ENCODE results near the gene RNF220. TPM values are rescaled to one million over a fixed set of nuclear protein-coding genes. Genes with fewer than 3 reads are reported as not detected.

RNF220 gene
- total RNA-seq, 1 donor from 2014 or later = 62.6 TPM

DNA sequence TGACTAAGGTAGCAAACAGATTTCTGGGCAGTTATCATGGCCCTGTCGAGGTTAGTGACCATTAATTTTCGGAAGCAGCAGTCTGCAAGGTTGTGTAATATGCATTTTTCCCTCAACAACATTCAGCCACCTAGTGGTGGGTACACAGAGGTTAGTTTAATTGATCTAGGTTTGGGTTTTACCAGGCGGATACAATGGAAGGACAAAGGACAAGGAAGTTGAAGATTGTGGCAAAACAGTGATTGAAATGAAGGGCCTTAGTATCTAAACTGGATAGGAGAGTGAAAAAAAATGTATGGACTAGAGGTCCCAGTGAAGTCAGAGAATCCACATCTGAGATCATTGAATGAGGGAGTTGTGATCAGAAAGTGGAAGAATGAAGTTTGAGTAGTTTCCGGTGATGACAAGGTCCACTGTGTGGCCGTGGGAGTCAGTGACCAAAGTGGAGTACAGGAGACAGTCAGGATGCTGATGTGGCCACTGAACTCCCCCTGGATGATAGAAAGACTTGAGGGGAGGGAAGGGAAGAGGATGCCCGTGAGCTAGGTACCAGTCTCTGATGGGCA, 272.2 kb downstream of the RNF220 start:
- Histone ChIP-seq H3K4me1 (peaks cover 54% of the 10 kb centered on the region), H3K27me3 (ENCODE audit: low read depth) (no peaks in the 10 kb centered on the region), H3K9me3 (replicated peaks) (no peaks in the 10 kb centered on the region), H3K36me3 (no peaks in the 10 kb centered on the region), H3K4me3 (no peak overlapping the region), H3K27ac (replicated peaks) (peak overlapping the region; percentile 54)
- no peak for DNase-seq
- intact Hi-C loops (cut with micrococcal nuclease) = no loop called here
- TF ChIP-seq CTCF (IDR thresholded peaks at IDR 0.05; ENCODE audit: borderline replicate concordance) = peak; percentile 52

- Histone ChIP-seq H3K4me3 (no peak overlapping the region), H3K36me3 (no peaks in the 10 kb centered on the region), H3K27ac (replicated peaks) (no peak overlapping the region), H3K27me3 (ENCODE audit: low read depth) (no peaks in the 10 kb centered on the region), H3K9me3 (replicated peaks) (no peaks in the 10 kb centered on the region), H3K4me1 (peaks cover 46% of the 10 kb centered on the region)
- DNase-seq = no peak
- intact Hi-C loops (cut with micrococcal nuclease) = no loop called here
- TF ChIP-seq CTCF (IDR thresholded peaks at IDR 0.05; ENCODE audit: borderline replicate concordance) = no peak
These were observed 273.1 kb downstream of the RNF220 start for GRCh38 chr1:44678120-44678519.

GRCh38 chr1:44678626-44679025, 273.6 kb downstream of the RNF220 start:
- Histone ChIP-seq H3K4me3 (no peak overlapping the region), H3K4me1 (peaks cover 41% of the 10 kb centered on the region), H3K27ac (replicated peaks) (no peak overlapping the region), H3K27me3 (ENCODE audit: low read depth) (no peaks in the 10 kb centered on the region), H3K36me3 (no peaks in the 10 kb centered on the region), H3K9me3 (replicated peaks) (no peaks in the 10 kb centered on the region)
- intact Hi-C loops (cut with micrococcal nuclease) = no loop called here
- TF ChIP-seq CTCF (IDR thresholded peaks at IDR 0.05; ENCODE audit: borderline replicate concordance) = no peak
- DNase-seq = no peak

DNA sequence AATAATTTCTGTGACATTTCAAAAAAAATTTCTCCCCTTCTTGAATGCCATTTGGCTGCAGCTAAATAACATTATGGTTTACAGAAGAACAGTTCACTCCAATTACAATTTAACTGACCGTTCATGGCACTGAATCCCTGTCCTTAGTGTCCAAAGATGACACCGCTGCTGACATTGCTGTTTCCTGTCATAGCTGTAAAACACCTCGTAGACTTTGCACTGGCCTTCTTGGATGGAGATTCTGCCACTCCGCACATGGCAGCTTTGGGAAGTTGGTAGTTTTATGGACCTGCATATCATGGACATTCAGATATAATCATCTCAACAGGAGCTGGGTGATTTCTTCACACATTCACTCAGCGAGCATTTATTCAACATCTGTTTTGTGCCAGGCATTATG, 274.4 kb downstream of the RNF220 start:
- no peaks in the 10 kb centered on the region for H3K36me3 ChIP-seq
- DNase-seq = no peak
- TF ChIP-seq CTCF (IDR thresholded peaks at IDR 0.05; ENCODE audit: borderline replicate concordance) = no peak
- H3K4me3 ChIP-seq = no peak overlapping the region
- no peaks in the 10 kb centered on the region for H3K27me3 ChIP-seq (ENCODE audit: low read depth)
- no peaks in the 10 kb centered on the region for H3K9me3 ChIP-seq (replicated peaks)
- H3K27ac ChIP-seq (replicated peaks) = no peak overlapping the region
- intact Hi-C loops (cut with micrococcal nuclease) = no loop called here
- H3K4me1 ChIP-seq = peaks cover 39% of the 10 kb centered on the region

GRCh38 chr1:44681905-44682882, 277.1 kb downstream of the RNF220 start:
- intact Hi-C loops (cut with micrococcal nuclease) = no loop called here
- no peaks in the 10 kb centered on the region for H3K27me3 ChIP-seq (ENCODE audit: low read depth)
- no peak overlapping the region for H3K27ac ChIP-seq (replicated peaks)
- no peaks in the 10 kb centered on the region for H3K9me3 ChIP-seq (replicated peaks)
- DNase-seq = no peak
- TF ChIP-seq CTCF (IDR thresholded peaks at IDR 0.05; ENCODE audit: borderline replicate concordance) = no peak
- no peaks in the 10 kb centered on the region for H3K36me3 ChIP-seq
- no peak overlapping the region for H3K4me3 ChIP-seq
- H3K4me1 ChIP-seq = peaks cover 15% of the 10 kb centered on the region

Measured in left ventricle myocardium inferior (tissue), 1 donor.